Stimulated activated naive CD8-positive, alpha-beta T cell treated with anti-CD3 and anti-CD28 coated beads, Interleukin-15, Interleukin-2, amounts not matched to agents 100 ng/mL and 50 ng/mL, for 24 hours (primary cell): ENCODE data around the gene SGCA.

Experiments used
- H3K27ac Mint-ChIP-seq: one replicate; pipeline ENCODE4 v1.8.0; 2021; ENCODE audit warnings: mild to moderate bottlenecking, mixed read lengths
- H3K27me3 Mint-ChIP-seq: one replicate; pipeline ENCODE4 v1.8.0; 2021; ENCODE audit warnings: mixed read lengths
- H3K36me3 Mint-ChIP-seq: one replicate; pipeline ENCODE4 v1.8.0; 2021; ENCODE audit warnings: low read depth, mixed read lengths
- H3K4me1 Mint-ChIP-seq: one replicate; pipeline ENCODE4 v1.8.0; 2021; ENCODE audit warnings: low read depth, mixed read lengths
- H3K4me3 Mint-ChIP-seq: one replicate; pipeline ENCODE4 v1.8.0; 2021; ENCODE audit warnings: mild to moderate bottlenecking, mixed read lengths
- H3K9me3 Mint-ChIP-seq: one replicate; pipeline ENCODE4 v1.8.0; 2021; ENCODE audit warnings: mixed read lengths

SGCA gene

GRCh38 chr17:50205963-50206505 is 40.2 kb downstream of the SGCA start:
- H3K9me3 Mint-ChIP-seq: no peaks in the 10 kb centered on the region
- no peak overlapping the region for H3K4me3 Mint-ChIP-seq
- H3K27ac Mint-ChIP-seq: no peak overlapping the region
- no peaks in the 10 kb centered on the region for H3K36me3 Mint-ChIP-seq
- peaks cover 8% of the 10 kb centered on the region for H3K4me1 Mint-ChIP-seq
- H3K27me3 Mint-ChIP-seq: peaks cover 62% of the 10 kb centered on the region

- no peak overlapping the region for H3K27ac Mint-ChIP-seq
- H3K27me3 Mint-ChIP-seq: peaks cover 62% of the 10 kb centered on the region
- no peaks in the 10 kb centered on the region for H3K36me3 Mint-ChIP-seq
- H3K9me3 Mint-ChIP-seq: no peaks in the 10 kb centered on the region
- H3K4me1 Mint-ChIP-seq: peaks cover 12% of the 10 kb centered on the region
- H3K4me3 Mint-ChIP-seq: no peak overlapping the region
Measured at GRCh38 chr17:50206604-50207293, 40.9 kb downstream of the SGCA start.

- H3K4me3 Mint-ChIP-seq: no peak overlapping the region
- no peaks in the 10 kb centered on the region for H3K36me3 Mint-ChIP-seq
- no peak overlapping the region for H3K27ac Mint-ChIP-seq
- H3K4me1 Mint-ChIP-seq: peaks cover 18% of the 10 kb centered on the region
- H3K27me3 Mint-ChIP-seq: peaks cover 59% of the 10 kb centered on the region
- H3K9me3 Mint-ChIP-seq: no peaks in the 10 kb centered on the region
Measured at GRCh38 chr17:50207315-50207714, 41.5 kb downstream of the SGCA start.

GRCh38 chr17:50207792-50208567 is 42.2 kb downstream of the SGCA start:
- Mint-ChIP-seq H3K4me1 (peaks cover 25% of the 10 kb centered on the region), H3K9me3 (no peaks in the 10 kb centered on the region), H3K36me3 (no peaks in the 10 kb centered on the region), H3K27me3 (peaks cover 54% of the 10 kb centered on the region), H3K27ac (no peak overlapping the region), H3K4me3 (no peak overlapping the region)

- Mint-ChIP-seq H3K27ac (no peak overlapping the region), H3K4me1 (peaks cover 29% of the 10 kb centered on the region), H3K4me3 (no peak overlapping the region), H3K36me3 (no peaks in the 10 kb centered on the region), H3K27me3 (peaks cover 52% of the 10 kb centered on the region), H3K9me3 (no peaks in the 10 kb centered on the region)
Measured at GRCh38 chr17:50208611-50209061, 42.8 kb downstream of the SGCA start.

- H3K9me3 Mint-ChIP-seq: no peaks in the 10 kb centered on the region
- H3K27ac Mint-ChIP-seq: no peak overlapping the region
- no peaks in the 10 kb centered on the region for H3K36me3 Mint-ChIP-seq
- no peak overlapping the region for H3K4me3 Mint-ChIP-seq
- H3K27me3 Mint-ChIP-seq: peaks cover 47% of the 10 kb centered on the region
- H3K4me1 Mint-ChIP-seq: peaks cover 29% of the 10 kb centered on the region
Measured at GRCh38 chr17:50209133-50209471, 43.3 kb downstream of the SGCA start.

- Mint-ChIP-seq H3K4me3 (no peak overlapping the region), H3K9me3 (no peaks in the 10 kb centered on the region)
Measured at GRCh38 chr17:50209472-50210239, 43.9 kb downstream of the SGCA start.

GRCh38 chr17:50210240-50211225 is 44.7 kb downstream of the SGCA start:
- Mint-ChIP-seq H3K27me3 (peaks cover 46% of the 10 kb centered on the region), H3K27ac (no peak overlapping the region), H3K36me3 (no peaks in the 10 kb centered on the region), H3K4me1 (peaks cover 29% of the 10 kb centered on the region), H3K4me3 (no peak overlapping the region), H3K9me3 (no peaks in the 10 kb centered on the region)

More at GRCh38 chr17:50209472-50210239, 43.9 kb downstream of the SGCA start:
- Mint-ChIP-seq H3K27ac (no peak overlapping the region), H3K36me3 (no peaks in the 10 kb centered on the region), H3K4me1 (peaks cover 29% of the 10 kb centered on the region), H3K27me3 (peaks cover 52% of the 10 kb centered on the region)

- Mint-ChIP-seq H3K27me3 (peaks cover 41% of the 10 kb centered on the region), H3K36me3 (no peaks in the 10 kb centered on the region), H3K27ac (no peak overlapping the region)
Measured at GRCh38 chr17:50211249-50212120, 45.7 kb downstream of the SGCA start.

GRCh38 chr17:50212121-50212843 is 46.5 kb downstream of the SGCA start:
- Mint-ChIP-seq H3K27ac (no peak overlapping the region), H3K27me3 (peaks cover 38% of the 10 kb centered on the region), H3K9me3 (no peaks in the 10 kb centered on the region), H3K36me3 (no peaks in the 10 kb centered on the region), H3K4me1 (peaks cover 26% of the 10 kb centered on the region), H3K4me3 (no peak overlapping the region)

More at GRCh38 chr17:50211249-50212120, 45.7 kb downstream of the SGCA start:
- Mint-ChIP-seq H3K9me3 (no peaks in the 10 kb centered on the region), H3K4me1 (peaks cover 29% of the 10 kb centered on the region), H3K4me3 (no peak overlapping the region)

- no peak overlapping the region for H3K4me3 Mint-ChIP-seq
- H3K4me1 Mint-ChIP-seq: peaks cover 26% of the 10 kb centered on the region
Measured at GRCh38 chr17:50213026-50214022, 47.5 kb downstream of the SGCA start.

More at GRCh38 chr17:50213026-50214022, 47.5 kb downstream of the SGCA start:
- H3K27me3 Mint-ChIP-seq: peaks cover 27% of the 10 kb centered on the region
- H3K9me3 Mint-ChIP-seq: no peaks in the 10 kb centered on the region
- no peak overlapping the region for H3K27ac Mint-ChIP-seq
- H3K36me3 Mint-ChIP-seq: no peaks in the 10 kb centered on the region
